Stimulated activated CD4-positive, alpha-beta T cell treated with anti-CD3 and anti-CD28 coated beads, TNF-alpha, amount 100 ng/mL, for 24 hours (primary cell): Measurements from ENCODE around the gene PRSS35.
"Not testable (repeated sequence)": the region's sequence is repeated elsewhere in the genome, so short reads cannot be mapped to it uniquely, and the experiment has no call there.

Experiments used
- DNase-seq, 3 experiments: peaks; one replicate each; pipeline ENCODE4 v3.0.0-alpha.2; 2020; ENCODE audit warnings: low read depth in 3 of 3

PRSS35 gene

DNA sequence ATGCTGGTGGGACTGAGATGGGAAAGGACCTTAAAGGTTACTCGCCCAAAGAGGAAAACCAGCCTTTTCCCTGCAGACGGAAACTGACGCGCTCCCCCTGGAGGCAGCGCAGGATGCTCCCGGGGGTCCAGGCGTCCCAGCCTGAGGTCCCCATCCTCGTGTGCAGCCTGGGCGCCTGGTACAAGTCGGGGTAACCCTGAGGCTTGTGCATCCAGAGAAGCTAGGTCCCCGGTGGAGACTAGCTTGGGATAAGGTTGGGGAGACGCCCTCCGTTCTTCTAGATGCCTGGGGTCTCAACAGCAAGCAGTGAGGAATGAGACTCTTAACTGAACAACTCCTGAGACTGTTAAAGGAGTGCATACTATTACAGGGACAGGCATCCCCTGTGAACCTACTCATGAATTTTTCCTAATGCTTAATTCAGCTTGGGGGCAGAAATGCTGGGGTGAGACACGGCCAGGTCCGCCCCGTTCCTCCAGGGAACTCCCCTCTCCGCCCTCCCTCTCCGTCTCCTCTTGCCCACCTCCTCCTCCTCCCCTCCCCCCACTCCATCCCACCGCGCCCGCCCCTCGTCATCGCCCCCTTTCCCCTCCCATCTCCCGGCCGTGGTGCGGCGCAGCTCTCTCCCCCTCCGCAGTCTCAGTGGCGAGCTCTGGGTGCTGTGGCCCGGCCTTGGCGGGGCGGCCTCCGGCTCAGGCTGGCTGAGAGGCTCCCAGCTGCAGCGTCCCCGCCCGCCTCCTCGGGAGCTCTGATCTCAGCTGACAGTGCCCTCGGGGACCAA, at the start of gene PRSS35:
Gene PRSS35 (plus strand): TSS at position 634 of the 781 bp plus-strand sequence. CDS start 10,908 bp downstream, outside the sequence.
- peak in 1 of 3 experiments; percentile 5 for DNase-seq

- DNase-seq, result no peak
Measured at GRCh38 chr6:83463886-83464285, 48.4 kb upstream of the PRSS35 start.

DNA sequence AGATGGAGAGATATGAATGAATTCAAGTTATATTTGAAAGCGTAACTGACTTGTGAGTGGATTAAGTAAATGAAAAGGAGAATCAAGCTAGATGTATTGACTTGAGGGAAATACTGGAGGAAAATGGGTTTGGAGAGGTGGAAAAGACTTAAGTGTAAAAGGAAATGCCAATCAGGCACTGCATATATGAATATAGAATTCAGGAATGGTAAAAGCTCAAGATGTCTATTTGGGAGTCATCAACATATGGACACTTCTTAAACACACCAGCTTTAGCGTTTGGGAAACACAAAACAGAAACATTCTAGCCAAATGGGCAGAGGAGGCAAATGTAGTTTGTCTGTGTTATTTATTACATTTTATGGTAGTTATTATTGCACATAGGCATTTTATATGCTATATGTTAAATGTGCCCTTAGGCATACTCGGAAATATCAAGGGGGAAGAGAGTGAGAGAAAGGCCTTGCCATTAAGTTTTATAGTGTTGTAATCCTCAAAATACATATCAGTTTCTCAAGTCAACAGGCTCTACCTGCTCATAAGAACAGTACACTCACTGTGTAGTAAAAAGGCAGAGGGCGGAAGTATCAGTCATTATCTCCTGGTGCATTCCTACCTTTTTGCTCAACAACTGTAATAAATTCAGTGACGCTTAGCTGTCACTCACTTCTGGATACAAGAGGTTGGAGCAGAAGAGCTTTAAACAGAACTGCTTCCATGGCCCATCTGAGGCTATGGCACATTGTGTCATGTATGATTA, 47.8 kb upstream of the PRSS35 start:
- no peak for DNase-seq

GRCh38 chr6:83466328-83466727, 46.0 kb upstream of the PRSS35 start:
- DNase-seq, result no peak

- no peak for DNase-seq
Measured at GRCh38 chr6:83467620-83468036, 44.7 kb upstream of the PRSS35 start.

DNA sequence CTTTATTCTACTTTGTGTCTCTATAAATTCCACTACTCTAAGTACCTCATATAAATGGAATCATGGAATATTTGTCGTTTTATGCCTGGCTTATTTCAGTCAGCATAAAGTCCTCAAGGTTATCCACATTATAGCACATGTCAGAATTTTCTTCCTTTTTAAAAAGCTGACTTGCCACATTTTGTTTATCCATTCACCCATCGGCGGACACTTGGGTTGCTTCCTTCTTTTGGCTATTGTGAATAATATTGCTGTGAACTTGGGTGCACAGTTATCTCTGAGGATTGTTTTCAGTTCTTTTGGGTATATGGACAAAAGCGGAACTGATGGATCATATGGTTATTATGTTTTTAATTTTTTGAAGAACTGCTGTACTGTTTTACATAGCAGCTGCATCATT, 42.3 kb upstream of the PRSS35 start:
- DNase-seq, result no peak

- no peak for DNase-seq
Measured at GRCh38 chr6:83470587-83470986, 41.7 kb upstream of the PRSS35 start.

GRCh38 chr6:83472767-83473166, 39.6 kb upstream of the PRSS35 start:
- no peak for DNase-seq

DNA sequence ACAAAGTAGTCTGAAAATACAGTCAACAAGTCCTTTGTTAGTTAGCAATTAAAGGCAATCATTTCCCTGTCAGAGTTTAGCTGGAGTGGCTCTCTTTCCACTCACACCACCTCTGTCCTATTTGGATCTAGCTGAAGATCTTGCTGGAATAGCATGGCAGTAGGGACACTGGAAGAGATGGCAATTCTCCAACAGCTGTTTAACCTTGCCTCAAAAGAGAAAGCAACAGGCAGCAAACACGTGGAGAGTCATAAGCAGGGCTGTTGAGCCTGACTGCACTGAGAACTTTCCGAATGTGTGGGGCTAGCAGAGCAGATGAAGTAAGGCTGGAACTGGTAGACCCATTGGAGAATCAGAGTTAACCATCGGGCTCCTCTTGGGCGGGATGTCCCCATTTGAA, 38.0 kb upstream of the PRSS35 start:
- DNase-seq, result no peak

- DNase-seq, result no peak
Measured at GRCh38 chr6:83476971-83477370, 35.4 kb upstream of the PRSS35 start.

DNA sequence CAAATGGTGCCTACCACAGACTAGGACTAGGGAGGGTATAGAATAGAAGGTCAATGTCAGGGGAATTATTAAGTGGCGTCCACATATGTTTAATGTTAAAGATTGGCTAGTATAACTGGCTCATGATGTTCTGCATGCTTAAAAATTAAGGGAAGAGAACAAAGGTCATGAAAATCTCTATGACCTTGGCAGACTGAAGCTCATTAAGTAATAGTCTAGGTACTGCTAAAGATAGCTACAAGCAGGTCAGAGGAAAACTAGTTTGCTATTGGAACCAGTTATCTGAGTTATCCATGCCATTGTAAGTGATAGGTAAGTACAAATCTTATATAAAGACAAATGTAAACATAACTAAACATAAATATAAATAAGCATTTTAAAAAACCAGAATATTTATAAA, 32.9 kb upstream of the PRSS35 start:
- DNase-seq, result no peak

DNA sequence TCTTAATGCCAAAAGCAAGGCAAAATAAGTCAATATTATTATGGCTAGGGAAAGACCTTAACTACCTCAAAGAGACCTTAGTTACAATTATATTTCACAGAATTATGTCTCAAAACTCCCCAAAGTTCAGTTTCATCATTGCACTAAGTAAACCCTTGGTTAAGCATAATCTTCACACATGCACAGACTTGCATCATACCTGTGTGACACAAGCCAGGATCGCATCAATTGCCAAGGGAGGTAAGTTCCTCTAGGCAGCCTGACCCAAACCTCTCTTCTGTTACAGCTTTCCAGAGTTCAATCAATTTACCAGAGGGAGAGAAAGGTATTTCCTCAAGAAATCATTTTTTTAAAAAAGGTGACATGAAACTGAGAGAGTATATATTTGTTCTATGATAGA, 31.9 kb upstream of the PRSS35 start:
- no peak for DNase-seq

DNA sequence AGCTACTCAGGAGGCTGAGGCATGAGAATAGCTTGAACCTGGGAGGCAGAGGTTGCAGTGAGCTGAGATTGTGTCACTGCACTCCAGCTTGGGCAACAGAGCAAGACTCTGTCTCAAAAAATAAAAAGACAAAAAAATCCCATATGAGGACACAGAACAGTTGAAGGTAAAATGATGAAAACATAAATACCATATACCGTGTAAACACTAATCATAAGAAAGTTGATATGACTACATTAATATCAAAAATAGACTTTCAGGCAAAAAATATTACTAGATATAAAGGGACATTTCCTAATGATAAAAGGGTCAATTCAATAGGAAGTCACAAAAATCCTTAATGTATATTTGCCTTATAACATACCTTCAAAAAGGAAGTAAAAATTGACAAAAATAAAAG, 30.4 kb upstream of the PRSS35 start:
- not testable (repeated sequence) for DNase-seq

- no peak for DNase-seq
Measured at GRCh38 chr6:83488448-83488847, 23.9 kb upstream of the PRSS35 start.

DNA sequence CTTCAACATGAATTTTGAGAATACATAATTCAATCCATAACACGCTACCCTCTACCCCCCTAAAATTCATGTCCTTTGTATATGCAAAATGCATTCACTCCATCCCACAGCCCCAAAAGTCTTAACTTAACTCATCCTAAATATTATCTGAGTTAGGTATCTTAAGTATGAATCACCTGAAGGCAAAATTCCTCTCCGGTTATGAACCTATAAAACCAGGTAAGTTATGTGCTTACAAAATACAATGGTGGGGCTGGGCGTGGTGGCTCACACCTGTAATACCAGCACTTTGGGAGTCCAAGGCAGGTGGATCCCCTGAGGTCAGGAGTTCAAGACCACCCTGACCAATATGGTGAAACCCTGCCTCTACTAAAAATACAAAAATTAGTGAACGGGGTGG, 23.5 kb upstream of the PRSS35 start:
- no peak for DNase-seq

- DNase-seq, result no peak
Measured at GRCh38 chr6:83490217-83490807, 22.0 kb upstream of the PRSS35 start.

DNA sequence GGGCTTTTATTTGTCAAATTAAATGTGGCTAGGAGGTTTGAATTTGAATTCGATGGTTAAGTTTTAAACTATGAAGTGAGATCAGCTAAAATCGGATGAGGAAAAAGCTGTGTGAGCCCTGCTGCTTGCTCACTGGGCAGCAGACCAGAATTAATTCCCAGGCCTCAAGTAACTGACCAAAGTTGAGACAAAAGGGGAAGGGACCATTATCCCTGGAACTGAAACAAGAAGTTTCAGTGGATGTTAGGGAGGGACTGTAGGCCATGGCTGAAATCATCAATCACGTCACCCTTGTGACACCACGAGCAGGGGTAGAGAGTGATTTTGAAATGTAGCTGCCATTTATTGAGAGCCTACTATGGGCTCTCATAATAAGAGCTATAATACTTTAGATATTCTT, 7.0 kb upstream of the PRSS35 start:
- DNase-seq, result no peak

DNA sequence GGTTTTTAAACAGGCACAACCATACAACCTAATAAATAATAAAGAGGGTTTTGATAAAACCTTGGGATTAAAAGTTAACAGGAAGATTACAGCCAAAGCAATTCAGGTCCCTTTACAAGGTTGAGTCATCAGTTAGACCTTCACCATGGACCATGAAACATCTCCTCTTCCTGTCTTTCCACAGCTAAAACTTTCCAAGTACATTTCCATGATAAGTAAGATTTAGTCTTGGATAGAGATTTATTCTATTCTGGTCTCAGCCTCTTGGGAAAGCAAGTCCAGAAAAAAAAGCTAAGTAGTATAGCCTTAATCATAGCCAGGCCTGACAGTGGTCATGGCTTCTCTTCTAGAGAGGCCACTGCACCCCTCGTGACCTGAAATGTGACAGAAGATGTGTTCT, 2.9 kb upstream of the PRSS35 start:
- no peak for DNase-seq

DNA sequence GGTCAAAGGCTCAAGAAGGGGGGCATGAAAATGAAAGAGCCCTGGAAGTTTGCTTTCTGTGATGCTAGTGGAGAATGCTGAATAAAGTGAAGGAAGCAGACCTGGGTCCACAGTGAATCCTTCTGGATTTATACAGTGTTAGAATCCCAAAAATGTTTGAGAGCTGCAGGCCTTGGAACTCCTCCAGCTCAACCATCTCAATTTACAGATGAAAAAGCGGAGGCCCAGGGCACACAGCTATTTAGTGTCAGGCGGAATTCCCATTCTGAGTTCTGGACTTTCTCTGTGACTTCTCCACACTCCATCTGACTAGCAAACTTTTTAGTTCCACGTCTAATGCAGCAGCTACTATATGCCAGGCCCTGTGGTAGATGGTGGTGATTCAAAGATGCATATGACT, 1.5 kb upstream of the PRSS35 start:
- no peak for DNase-seq

GRCh38 chr6:83511266-83511665, 1.1 kb upstream of the PRSS35 start:
- DNase-seq, result no peak

DNA sequence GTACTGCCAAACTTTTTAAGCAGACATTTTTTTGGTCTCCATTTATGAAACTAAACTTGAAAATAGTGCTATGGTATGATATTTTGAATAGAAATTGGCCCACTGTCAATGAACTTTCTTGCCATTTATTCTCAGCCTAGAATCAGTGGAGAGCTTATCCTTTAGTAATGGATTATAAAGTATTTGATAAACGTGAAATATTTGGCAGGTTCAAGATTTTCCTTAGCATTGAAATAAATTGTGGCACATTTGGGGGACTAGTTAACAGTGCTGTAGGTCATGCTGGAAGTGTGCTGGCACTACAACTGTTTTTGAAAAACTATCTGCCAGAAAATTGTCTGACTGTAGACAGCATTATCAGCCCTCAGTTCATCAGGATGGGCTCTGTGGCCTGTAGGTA, 2.1 kb downstream of the PRSS35 start:
- no peak for DNase-seq

GRCh38 chr6:83514866-83515466, 2.6 kb downstream of the PRSS35 start:
- no peak for DNase-seq
